Measurements from ENCODE around the gene MEGF6. TPM values are rescaled to one million over a fixed set of nuclear protein-coding genes. Genes with fewer than 3 reads are reported as not detected.

The MEGF6 gene
- total RNA-seq, 1 experiment from 2014 or later, result 2.0 TPM

GRCh38 chr1:3553940-3554223 lies 57.4 kb downstream of the MEGF6 start:
- H3K4me1 ChIP-seq (replicated peaks), result peaks cover under 1% of the 10 kb centered on the region; the same call in 1 of the 2 replicates
- no peaks in the 10 kb centered on the region for H3K36me3 ChIP-seq
- H3K27ac ChIP-seq, result no peak overlapping the region
- DNase-seq (ENCODE audit: low read depth in 1 of 2, low spot score in 2 of 2), result no peak
- no peaks in the 10 kb centered on the region for H3K9me3 ChIP-seq (replicated peaks)
- no peak overlapping the region for H3K4me3 ChIP-seq
- peaks cover 46% of the 10 kb centered on the region for H3K27me3 ChIP-seq (replicated peaks)

GRCh38 chr1:3553166-3553939 lies 58.0 kb downstream of the MEGF6 start:
- Histone ChIP-seq H3K36me3 (no peaks in the 10 kb centered on the region), H3K4me1 (replicated peaks) (peaks cover 6% of the 10 kb centered on the region), H3K4me3 (no peak overlapping the region), H3K9me3 (replicated peaks) (no peaks in the 10 kb centered on the region), H3K27ac (no peak overlapping the region), H3K27me3 (replicated peaks) (peaks cover 41% of the 10 kb centered on the region)
- no peak for DNase-seq (ENCODE audit: low read depth in 1 of 2, low spot score in 2 of 2)

GRCh38 chr1:3552751-3553150 lies 58.6 kb downstream of the MEGF6 start:
- no peak overlapping the region for H3K4me3 ChIP-seq
- peaks cover 12% of the 10 kb centered on the region for H3K4me1 ChIP-seq (replicated peaks)
- H3K9me3 ChIP-seq (replicated peaks), result no peaks in the 10 kb centered on the region
- H3K27me3 ChIP-seq (replicated peaks), result peaks cover 35% of the 10 kb centered on the region
- DNase-seq (ENCODE audit: low read depth in 1 of 2, low spot score in 2 of 2), result no peak
- H3K27ac ChIP-seq, result no peak overlapping the region
- no peaks in the 10 kb centered on the region for H3K36me3 ChIP-seq

- no peak overlapping the region for H3K4me3 ChIP-seq
- H3K27ac ChIP-seq, result no peak overlapping the region
- DNase-seq (ENCODE audit: low read depth in 1 of 2, low spot score in 2 of 2), result no peak
- H3K9me3 ChIP-seq (replicated peaks), result no peaks in the 10 kb centered on the region
- peaks cover 18% of the 10 kb centered on the region for H3K4me1 ChIP-seq (replicated peaks)
- H3K36me3 ChIP-seq, result no peaks in the 10 kb centered on the region
- peaks cover 30% of the 10 kb centered on the region for H3K27me3 ChIP-seq (replicated peaks)
These were observed 59.1 kb downstream of the MEGF6 start for GRCh38 chr1:3552176-3552575.

GRCh38 chr1:3551711-3552110 lies 59.6 kb downstream of the MEGF6 start:
- no peak overlapping the region for H3K4me3 ChIP-seq
- peaks cover 18% of the 10 kb centered on the region for H3K4me1 ChIP-seq (replicated peaks)
- H3K9me3 ChIP-seq (replicated peaks), result no peaks in the 10 kb centered on the region
- H3K36me3 ChIP-seq, result no peaks in the 10 kb centered on the region
- DNase-seq (ENCODE audit: low read depth in 1 of 2, low spot score in 2 of 2), result no peak
- peaks cover 25% of the 10 kb centered on the region for H3K27me3 ChIP-seq (replicated peaks)
- no peak overlapping the region for H3K27ac ChIP-seq

GRCh38 chr1:3551290-3551678 lies 60.0 kb downstream of the MEGF6 start:
- H3K4me3 ChIP-seq, result no peak overlapping the region
- peaks cover 18% of the 10 kb centered on the region for H3K4me1 ChIP-seq (replicated peaks)
- peaks cover 21% of the 10 kb centered on the region for H3K27me3 ChIP-seq (replicated peaks)
- no peak overlapping the region for H3K27ac ChIP-seq
- DNase-seq (ENCODE audit: low read depth in 1 of 2, low spot score in 2 of 2), result no peak
- no peaks in the 10 kb centered on the region for H3K36me3 ChIP-seq
- no peaks in the 10 kb centered on the region for H3K9me3 ChIP-seq (replicated peaks)

GRCh38 chr1:3550511-3551289 lies 60.6 kb downstream of the MEGF6 start:
- Histone ChIP-seq H3K36me3 (no peaks in the 10 kb centered on the region), H3K9me3 (replicated peaks) (no peaks in the 10 kb centered on the region), H3K27me3 (replicated peaks) (peaks cover 15% of the 10 kb centered on the region), H3K27ac (no peak overlapping the region), H3K4me1 (replicated peaks) (peaks cover 22% of the 10 kb centered on the region), H3K4me3 (no peak overlapping the region)
- no peak for DNase-seq (ENCODE audit: low read depth in 1 of 2, low spot score in 2 of 2)

- Histone ChIP-seq H3K4me3 (no peak overlapping the region), H3K27ac (no peak overlapping the region), H3K36me3 (no peaks in the 10 kb centered on the region), H3K4me1 (replicated peaks) (peaks cover 23% of the 10 kb centered on the region), H3K9me3 (replicated peaks) (no peaks in the 10 kb centered on the region), H3K27me3 (replicated peaks) (0 out of 2 replicates have a peak, but pooled peaks cover 3% of the 10 kb centered on the region)
- DNase-seq (ENCODE audit: low read depth in 1 of 2, low spot score in 2 of 2), result no peak
These were observed 62.4 kb downstream of the MEGF6 start for GRCh38 chr1:3548895-3549294.

GRCh38 chr1:3548156-3548893 lies 63.0 kb downstream of the MEGF6 start:
- Histone ChIP-seq H3K4me3 (no peak overlapping the region), H3K36me3 (no peaks in the 10 kb centered on the region), H3K27me3 (replicated peaks) (no peaks in the 10 kb centered on the region), H3K9me3 (replicated peaks) (no peaks in the 10 kb centered on the region), H3K27ac (0 out of 2 replicates have a peak overlapping the region, but pooled peaks have one; percentile 12), H3K4me1 (replicated peaks) (peaks cover 29% of the 10 kb centered on the region)
- DNase-seq (ENCODE audit: low read depth in 1 of 2, low spot score in 2 of 2), result peak; percentile 65 to 81

GRCh38 chr1:3547055-3548005 lies 64.0 kb downstream of the MEGF6 start:
- H3K4me3 ChIP-seq, result no peak overlapping the region
- H3K9me3 ChIP-seq (replicated peaks), result no peaks in the 10 kb centered on the region
- H3K27ac ChIP-seq, result 0 out of 2 replicates have a peak overlapping the region, but pooled peaks have one; percentile 12
- no peak for DNase-seq (ENCODE audit: low read depth in 1 of 2, low spot score in 2 of 2)
- no peaks in the 10 kb centered on the region for H3K27me3 ChIP-seq (replicated peaks)
- peaks cover 39% of the 10 kb centered on the region for H3K4me1 ChIP-seq (replicated peaks)
- H3K36me3 ChIP-seq, result no peaks in the 10 kb centered on the region

- Histone ChIP-seq H3K27ac (no peak overlapping the region), H3K27me3 (replicated peaks) (no peaks in the 10 kb centered on the region), H3K4me3 (no peak overlapping the region), H3K36me3 (no peaks in the 10 kb centered on the region), H3K9me3 (replicated peaks) (no peaks in the 10 kb centered on the region), H3K4me1 (replicated peaks) (peaks cover 44% of the 10 kb centered on the region)
- no peak for DNase-seq (ENCODE audit: low read depth in 1 of 2, low spot score in 2 of 2)
These were observed 65.3 kb downstream of the MEGF6 start for GRCh38 chr1:3546048-3546384.

GRCh38 chr1:3545363-3546047 lies 65.8 kb downstream of the MEGF6 start:
- Histone ChIP-seq H3K27me3 (replicated peaks) (no peaks in the 10 kb centered on the region), H3K9me3 (replicated peaks) (no peaks in the 10 kb centered on the region), H3K27ac (no peak overlapping the region), H3K4me3 (no peak overlapping the region), H3K4me1 (replicated peaks) (peaks cover 44% of the 10 kb centered on the region), H3K36me3 (no peaks in the 10 kb centered on the region)
- no peak for DNase-seq (ENCODE audit: low read depth in 1 of 2, low spot score in 2 of 2)
